IMR-90 (cell line): ENCODE measurements around the gene PRICKLE2. TPM values are rescaled to one million over a fixed set of nuclear protein-coding genes. Genes with fewer than 3 reads are reported as not detected.

Source experiments
- ATAC-seq: fragments of 200-7000 bp; cut with Tn5 transposase; 2 replicates; pipeline ENCODE4 v1.9.1; 2020; ENCODE audit warnings: low read depth, mild to moderate bottlenecking, moderate library complexity
- BruUV-seq: library from RNA; stranded (reverse); fragments of 400-500 nt; replicated peaks from 2 replicates; lab custom pipeline; 2021; lab: Mats Ljungman, UMichigan
- CTCF ChIA-PET: fragments of 300-600 bp; formaldehyde crosslinking; extraction: SDS; loops from one replicate; lab custom pipeline; 2021; ENCODE audit warnings: antibody characterized with exemption; lab: Yijun Ruan, JAX
- POLR2A ChIA-PET: fragments of 300-600 bp; sonication (Branson Sonifier 250); formaldehyde crosslinking; loops from one replicate; lab custom pipeline; 2022; ENCODE audit warnings: antibody characterized with exemption; ENCODE audit not compliant: unreplicated experiment; lab: Charles Lee
- DNase-seq: peaks from one replicate; pipeline ENCODE4 v3.0.0; 2013
- H2AFZ ChIP-seq: replicated peaks from 2 replicates; pipeline ENCODE3; 2013; ENCODE audit warnings: low read length, mild to moderate bottlenecking; ENCODE audit not compliant: poor library complexity
- H2AK5ac ChIP-seq: 2 replicates; pipeline ENCODE4 v1.6.1; 2013; ENCODE audit warnings: low read depth, low read length, inconsistent platforms
- H2AK9ac ChIP-seq: replicated peaks from 2 replicates; pipeline ENCODE3; 2013; ENCODE audit warnings: mild to moderate bottlenecking, low read depth, low read length, moderate library complexity; ENCODE audit not compliant: poor library complexity
- H2BK120ac ChIP-seq: 2 replicates; pipeline ENCODE4 v1.6.1; 2013; ENCODE audit warnings: low read depth, low read length, inconsistent platforms
- H2BK15ac ChIP-seq: 3 replicates; pipeline ENCODE4 v1.6.1; 2013; ENCODE audit warnings: low read depth, low read length, inconsistent platforms
- H2BK20ac ChIP-seq: 2 replicates; pipeline ENCODE4 v1.6.1; 2013; ENCODE audit warnings: low read depth, mild to moderate bottlenecking, inconsistent platforms, low read length, moderate library complexity
- H2BK5ac ChIP-seq: 2 replicates; pipeline ENCODE4 v1.6.1; 2013; ENCODE audit warnings: mild to moderate bottlenecking, low read depth, low read length, inconsistent platforms; ENCODE audit not compliant: poor library complexity, severe bottlenecking
- H3K14ac ChIP-seq: replicated peaks from 2 replicates; pipeline ENCODE4 v1.6.1; 2013; ENCODE audit warnings: low read depth, low read length, inconsistent platforms
- H3K18ac ChIP-seq: 2 replicates; pipeline ENCODE4 v1.6.1; 2013; ENCODE audit warnings: low read depth, low read length, control low read depth
- H3K23ac ChIP-seq: 2 replicates; pipeline ENCODE4 v1.6.1; 2013; ENCODE audit warnings: low read depth, low read length, inconsistent platforms
- H3K27ac ChIP-seq: 2 replicates; pipeline ENCODE4 v1.5.1; 2013; ENCODE audit warnings: mild to moderate bottlenecking, control low read depth, low read length; ENCODE audit not compliant: insufficient read depth
- H3K27me3 ChIP-seq: 2 replicates; pipeline ENCODE4 v1.6.1; 2013; ENCODE audit warnings: low read length; ENCODE audit not compliant: control insufficient read depth, insufficient read depth
- H3K36me3 ChIP-seq: 2 replicates; pipeline ENCODE4 v1.6.1; 2013; ENCODE audit warnings: low read length, mixed read lengths; ENCODE audit not compliant: control insufficient read depth, insufficient read depth
- H3K4ac ChIP-seq: 2 replicates; pipeline ENCODE4 v1.6.1; 2013; ENCODE audit warnings: low read depth, low read length, inconsistent platforms
- H3K4me1 ChIP-seq: 2 replicates; pipeline ENCODE4 v1.6.1; 2013; ENCODE audit warnings: low read length, mixed read lengths; ENCODE audit not compliant: control insufficient read depth, insufficient read depth
- H3K4me2 ChIP-seq: 2 replicates; pipeline ENCODE4 v1.6.1; 2013; ENCODE audit warnings: low read depth, mild to moderate bottlenecking, control low read depth, low read length, moderate library complexity
- H3K4me3 ChIP-seq: 2 replicates; pipeline ENCODE4 v1.5.1; 2013; ENCODE audit warnings: low read depth, mild to moderate bottlenecking, control low read depth, low read length, moderate library complexity; ENCODE audit not compliant: insufficient read depth
- H3K56ac ChIP-seq: 2 replicates; pipeline ENCODE4 v1.6.1; 2013; ENCODE audit warnings: low read length, inconsistent platforms; ENCODE audit not compliant: insufficient read depth; ENCODE audit errors: extremely low read depth
- H3K79me1 ChIP-seq, 2 experiments: 2 replicates each; pipeline ENCODE4 v1.6.1; 2013; ENCODE audit warnings: low read length in 2 of 2, inconsistent platforms in 1 of 2, low read depth in 1 of 2
- H3K9ac ChIP-seq: 2 replicates; pipeline ENCODE4 v1.6.1; 2013; ENCODE audit warnings: low read depth, low read length, control low read depth
- H3K9me1 ChIP-seq: 2 replicates; pipeline ENCODE4 v1.6.1; 2013; ENCODE audit warnings: low read length, inconsistent platforms; ENCODE audit not compliant: insufficient read depth
- H3K9me3 ChIP-seq: 2 replicates; pipeline ENCODE4 v1.6.1; 2013; ENCODE audit warnings: low read length; ENCODE audit not compliant: control insufficient read depth, insufficient read depth
- H4K20me1 ChIP-seq: 2 replicates; pipeline ENCODE4 v1.6.1; 2013; ENCODE audit warnings: low read length, inconsistent platforms; ENCODE audit not compliant: insufficient read depth
- H4K5ac ChIP-seq: 2 replicates; pipeline ENCODE4 v1.6.1; 2013; ENCODE audit warnings: mild to moderate bottlenecking, low read depth, low read length, control low read depth
- H4K8ac ChIP-seq, 2 experiments: 2 replicates each; pipeline ENCODE4 v1.6.1; 2013; ENCODE audit warnings: low read depth in 2 of 2, low read length in 2 of 2, control low read depth in 1 of 2, inconsistent platforms in 1 of 2
- H4K91ac ChIP-seq: 2 replicates; pipeline ENCODE4 v1.6.1; 2013; ENCODE audit warnings: low read depth, low read length, inconsistent platforms; ENCODE audit not compliant: insufficient read depth
- BHLHE40 ChIP-seq: fragments of 150-350 bp; IDR thresholded peaks from 2 replicates; pipeline ENCODE4 v1.6.1; 2016; ENCODE audit warnings: mild to moderate bottlenecking, low read depth, low read length
- CHD1 ChIP-seq: IDR thresholded peaks from 2 replicates; pipeline ENCODE4 v1.6.1; 2012; ENCODE audit warnings: low read depth, low read length, improper control_type of control experiment
- FOS ChIP-seq: fragments of 150-350 bp; IDR thresholded peaks from 2 replicates; pipeline ENCODE4 v1.6.1; 2016; ENCODE audit warnings: low read depth, low read length
- MXI1 ChIP-seq: IDR thresholded peaks from 2 replicates; pipeline ENCODE4 v1.6.1; 2012; ENCODE audit warnings: low read depth, mild to moderate bottlenecking, low read length, moderate library complexity, borderline replicate concordance
- NFE2L2 ChIP-seq: fragments of 150-350 bp; IDR thresholded peaks from 2 replicates; pipeline ENCODE4 v1.6.1; 2016; ENCODE audit warnings: low read depth, mild to moderate bottlenecking, low read length
- POLR2A ChIP-seq: IDR thresholded peaks from 2 replicates; pipeline ENCODE4 v1.6.1; 2012; ENCODE audit warnings: mild to moderate bottlenecking, low read depth, low read length
- RCOR1 ChIP-seq: IDR thresholded peaks from 2 replicates; pipeline ENCODE4 v1.6.1; 2012; ENCODE audit warnings: mild to moderate bottlenecking, low read length, improper control_type of control experiment; ENCODE audit not compliant: insufficient replicate concordance
- RFX5 ChIP-seq: IDR thresholded peaks from 2 replicates; pipeline ENCODE4 v1.8.0; 2012; ENCODE audit warnings: low read depth, mild to moderate bottlenecking, low read length, moderate library complexity
- WGBS, 2 experiments: methylation state at CpG; one replicate each; pipeline versions ENCODE4 v1.1.5 to v1.1.7; 2013; ENCODE audit warnings: missing lambda C conversion rate in 2 of 2; ENCODE audit not compliant: insufficient read length in 1 of 2; ENCODE audit errors: extremely low coverage in 2 of 2; 5-methylcytosine and 5-hydroxymethylcytosine counted together
- dilution Hi-C: fragments of 300-500 bp; cut with HindIII; formaldehyde crosslinking; loops from one replicate; pipeline ENCODE4 v1.14.3; 2018; ENCODE audit warnings: low sequenced_read_pairs; ENCODE audit not compliant: unreplicated experiment
- in situ Hi-C: fragments of 300-500 bp; cut with MboI; formaldehyde crosslinking; loops from 3 replicates; pipeline ENCODE4 v1.14.3; 2019; ENCODE audit warnings: low sequenced_read_pairs, inconsistent platforms, mixed read lengths
- intact Hi-C: fragments of 100-400 bp; cut with micrococcal nuclease; formaldehyde crosslinking; loops from 2 replicates; pipeline ENCODE4 v1.10.0; 2022
- polyA plus RNA-seq, 3 experiments: library from polyadenylated mRNA; depleted of rRNA; stranded (reverse); fragments of >200 nt; gene quantifications; 2 replicates each; pipeline ENCODE4 v1.2.3, GENCODE V29; 2012; ENCODE audit warnings: low replicate concordance in 1 of 3
- total RNA-seq: library from RNA; depleted of rRNA; stranded (reverse); fragments of >200 nt; gene quantifications from 2 replicates; pipeline ENCODE4 v1.2.3, GENCODE V29; 2012
- TF ChIP-seq, protein P1 (sequence below): fragments of 150-350 bp; IDR thresholded peaks from 2 replicates; pipeline ENCODE4 v1.6.1; 2017; ENCODE audit warnings: mild to moderate bottlenecking, antibody characterized with exemption, low read length, low read depth

The PRICKLE2 gene
- total and polyA plus RNA-seq, 2 of the 4 experiments (the other 2 are of a cell fraction), result 4.1 to 14.2 TPM

DNA sequence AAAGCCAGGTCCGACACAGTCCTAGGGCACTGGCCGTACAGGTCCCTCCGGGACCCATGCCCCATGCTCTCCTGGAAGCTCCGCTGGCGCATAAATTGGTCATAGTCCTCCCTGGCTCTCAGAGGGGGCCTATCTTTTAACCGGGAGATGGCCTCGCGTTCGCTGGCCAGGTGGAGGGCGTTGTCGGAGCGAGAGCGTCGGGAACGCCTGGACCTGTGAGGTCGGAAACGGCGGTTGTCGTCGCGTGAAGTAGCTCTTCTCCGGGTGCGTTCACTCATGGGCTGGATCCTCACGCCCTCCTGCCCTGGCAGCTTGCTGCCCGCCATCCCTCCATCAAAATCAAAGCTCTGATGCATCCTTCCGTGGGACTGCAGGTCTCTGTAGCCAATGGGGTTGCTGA, 126.0 kb downstream of the PRICKLE2 start:
- peaks cover 5% of the 10 kb centered on the region for H3K9me1 ChIP-seq
- H2AFZ ChIP-seq, result no peak overlapping the region
- no peak overlapping the region for H4K91ac ChIP-seq
- H3K18ac ChIP-seq, result no peak overlapping the region
- no peak for DNase-seq
- H2BK120ac ChIP-seq, result no peak overlapping the region
- 0 out of 2 replicates have a peak, but pooled peaks cover 5% of the 10 kb centered on the region for H4K20me1 ChIP-seq
- POLR2A ChIA-PET, result no interaction called here
- H2BK20ac ChIP-seq, result no peak overlapping the region
- H2BK15ac ChIP-seq, result no peak overlapping the region
- no peak overlapping the region for H3K4me2 ChIP-seq
- WGBS, 2 experiments, result 100% methylated on average over 6 of the region's 26 CpGs; no CpG with 5 or more reads in 1 of the 2 experiments
- dilution Hi-C loops (no loop called here), in situ Hi-C loops (no loop called here), intact Hi-C loops (no loop called here)
- H2AK9ac ChIP-seq, result peak overlapping the region; percentile 15
- no peak overlapping the region for H3K14ac ChIP-seq
- H3K79me1 ChIP-seq, result peaks cover 10 to 36% of the 10 kb centered on the region in 2 experiments; a peak in 2 of 4 replicates
- no TSS peak for BruUV-seq
- no peak overlapping the region for H3K27ac ChIP-seq
- H2AK5ac ChIP-seq, result no peak overlapping the region
- H3K23ac ChIP-seq, result no peak overlapping the region
- peaks cover 2% of the 10 kb centered on the region; the same call in 1 of the 2 replicates for H3K4me1 ChIP-seq
- no peak for ATAC-seq
- no peak overlapping the region for H4K8ac ChIP-seq
- H3K9ac ChIP-seq, result no peak overlapping the region
- H3K27me3 ChIP-seq, result no peaks in the 10 kb centered on the region
- H2BK5ac ChIP-seq, result no peak overlapping the region
- no peak overlapping the region for H4K5ac ChIP-seq
- H3K4ac ChIP-seq, result no peak overlapping the region
- TF ChIP-seq MXI1 (no peak), FOS (no peak), CHD1 (no peak), BHLHE40 (no peak), POLR2A (no peak), RFX5 (no peak), NFE2L2 (no peak), RCOR1 (no peak)
- TF ChIP-seq, protein P1, sequence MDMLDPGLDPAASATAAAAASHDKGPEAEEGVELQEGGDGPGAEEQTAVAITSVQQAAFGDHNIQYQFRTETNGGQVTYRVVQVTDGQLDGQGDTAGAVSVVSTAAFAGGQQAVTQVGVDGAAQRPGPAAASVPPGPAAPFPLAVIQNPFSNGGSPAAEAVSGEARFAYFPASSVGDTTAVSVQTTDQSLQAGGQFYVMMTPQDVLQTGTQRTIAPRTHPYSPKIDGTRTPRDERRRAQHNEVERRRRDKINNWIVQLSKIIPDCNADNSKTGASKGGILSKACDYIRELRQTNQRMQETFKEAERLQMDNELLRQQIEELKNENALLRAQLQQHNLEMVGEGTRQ, result no peak
- H3K56ac ChIP-seq, result no peak overlapping the region
- H3K4me3 ChIP-seq, result no peak overlapping the region
- H3K9me3 ChIP-seq, result no peaks in the 10 kb centered on the region
- CTCF ChIA-PET, result interaction anchor here (0.6 kb wide), 1 partner anchor 27 kb away, joined by 3 read pairs; no protein-coding TSS in a partner anchor
- H3K36me3 ChIP-seq, result peaks cover 32% of the 10 kb centered on the region
